Middle frontal gyrus (tissue), 1 donor: ENCODE data around the gene TSPO.

ENCODE experiments used
- DNase-seq: peaks from one replicate; pipeline ENCODE4 v3.0.0-alpha.2; 2015; ENCODE audit warnings: low spot score; ENCODE audit errors: extremely low spot score

Gene TSPO

GRCh38 chr22:43199541-43199940 is 48.2 kb downstream of the TSPO start:
- DNase-seq = no peak

- DNase-seq = no peak
These were observed 48.7 kb downstream of the TSPO start for GRCh38 chr22:43200031-43200430.

GRCh38 chr22:43200555-43200954 is 49.2 kb downstream of the TSPO start:
- DNase-seq = no peak

GRCh38 chr22:43201486-43202219 is 50.3 kb downstream of the TSPO start:
- no peak for DNase-seq

GRCh38 chr22:43202326-43202725 is 51.0 kb downstream of the TSPO start:
- DNase-seq = no peak

- no peak for DNase-seq
These were observed 51.5 kb downstream of the TSPO start for GRCh38 chr22:43202756-43203410.

- DNase-seq = no peak
These were observed 52.2 kb downstream of the TSPO start for GRCh38 chr22:43203471-43203981.

- no peak for DNase-seq
These were observed 53.9 kb downstream of the TSPO start for GRCh38 chr22:43205261-43205691.

GRCh38 chr22:43205748-43206508 is 54.6 kb downstream of the TSPO start:
- DNase-seq = no peak

- no peak for DNase-seq
These were observed 55.3 kb downstream of the TSPO start for GRCh38 chr22:43206509-43207161.

GRCh38 chr22:43207386-43207785 is 56.0 kb downstream of the TSPO start:
- no peak for DNase-seq

GRCh38 chr22:43207849-43208702 is 56.7 kb downstream of the TSPO start:
- no peak for DNase-seq

GRCh38 chr22:43208703-43209522 is 57.6 kb downstream of the TSPO start:
- DNase-seq = no peak

- DNase-seq = no peak
These were observed 58.1 kb downstream of the TSPO start for GRCh38 chr22:43209523-43209890.

- no peak for DNase-seq
These were observed 58.6 kb downstream of the TSPO start for GRCh38 chr22:43209971-43210370.

GRCh38 chr22:43210631-43211515 is 59.5 kb downstream of the TSPO start:
- no peak for DNase-seq

- DNase-seq = no peak
These were observed 60.6 kb downstream of the TSPO start for GRCh38 chr22:43211941-43212433.

GRCh38 chr22:43212434-43212952 is 61.1 kb downstream of the TSPO start:
- no peak for DNase-seq
